Measurements from ENCODE around the gene GATA3. TPM values are rescaled to one million over a fixed set of nuclear protein-coding genes. Genes with fewer than 3 reads are reported as not detected.

Gene GATA3
- total and polyA plus RNA-seq, 2 of the 8 experiments (the other 6 are each of a cell fraction or from before 2014, with no cell fraction given) = 0.02 to 0.43 TPM

DNA sequence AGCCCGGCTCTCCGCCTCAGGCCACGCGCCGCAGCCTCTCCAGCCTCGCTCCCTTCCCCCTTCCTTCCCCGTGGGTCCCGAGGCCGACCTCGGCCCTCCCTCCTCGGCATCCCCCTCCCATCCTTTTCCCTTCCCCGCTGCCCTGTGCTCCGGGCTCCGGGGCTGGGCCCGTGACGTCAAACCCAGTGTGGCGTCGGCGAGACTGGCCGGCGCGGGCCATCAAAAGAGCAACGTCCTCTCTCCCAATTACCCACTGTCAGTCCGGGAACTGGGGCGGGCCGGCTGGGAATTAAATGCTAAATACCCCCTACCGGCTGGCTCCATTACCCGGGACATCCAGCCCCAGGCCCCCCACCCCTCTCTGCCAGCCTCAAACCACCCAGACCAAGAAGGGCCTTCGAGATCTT is 2.6 kb upstream of the GATA3 start (continued):
- TF ChIP-seq BRCA1 (IDR thresholded peaks at IDR 0.05; ENCODE audit: low read depth, low read length) (no peak), EGR1 (IDR thresholded peaks at IDR 0.05; ENCODE audit: borderline replicate concordance, low read depth, low read length) (no peak), NANOG (IDR thresholded peaks at IDR 0.05; ENCODE audit: insufficient read depth, low read depth, low read length, poor library complexity, severe bottlenecking) (no peak), POU5F1 (IDR thresholded peaks at IDR 0.05; ENCODE audit: low read depth, low read length) (no peak), YY1 (IDR thresholded peaks at IDR 0.05; ENCODE audit: low read depth, low read length) (no peak), HDAC2 (IDR thresholded peaks at IDR 0.05; ENCODE audit: borderline replicate concordance in 1 of 2, low read depth in 2 of 2, low read length in 2 of 2) (no peak), RFX5 (IDR thresholded peaks at IDR 0.05; ENCODE audit: borderline replicate concordance, low read depth, low read length) (no peak), RBBP5 (IDR thresholded peaks at IDR 0.05; ENCODE audit: borderline replicate concordance, low read depth, low read length) (no peak)
- TF ChIP-seq, protein P1, sequence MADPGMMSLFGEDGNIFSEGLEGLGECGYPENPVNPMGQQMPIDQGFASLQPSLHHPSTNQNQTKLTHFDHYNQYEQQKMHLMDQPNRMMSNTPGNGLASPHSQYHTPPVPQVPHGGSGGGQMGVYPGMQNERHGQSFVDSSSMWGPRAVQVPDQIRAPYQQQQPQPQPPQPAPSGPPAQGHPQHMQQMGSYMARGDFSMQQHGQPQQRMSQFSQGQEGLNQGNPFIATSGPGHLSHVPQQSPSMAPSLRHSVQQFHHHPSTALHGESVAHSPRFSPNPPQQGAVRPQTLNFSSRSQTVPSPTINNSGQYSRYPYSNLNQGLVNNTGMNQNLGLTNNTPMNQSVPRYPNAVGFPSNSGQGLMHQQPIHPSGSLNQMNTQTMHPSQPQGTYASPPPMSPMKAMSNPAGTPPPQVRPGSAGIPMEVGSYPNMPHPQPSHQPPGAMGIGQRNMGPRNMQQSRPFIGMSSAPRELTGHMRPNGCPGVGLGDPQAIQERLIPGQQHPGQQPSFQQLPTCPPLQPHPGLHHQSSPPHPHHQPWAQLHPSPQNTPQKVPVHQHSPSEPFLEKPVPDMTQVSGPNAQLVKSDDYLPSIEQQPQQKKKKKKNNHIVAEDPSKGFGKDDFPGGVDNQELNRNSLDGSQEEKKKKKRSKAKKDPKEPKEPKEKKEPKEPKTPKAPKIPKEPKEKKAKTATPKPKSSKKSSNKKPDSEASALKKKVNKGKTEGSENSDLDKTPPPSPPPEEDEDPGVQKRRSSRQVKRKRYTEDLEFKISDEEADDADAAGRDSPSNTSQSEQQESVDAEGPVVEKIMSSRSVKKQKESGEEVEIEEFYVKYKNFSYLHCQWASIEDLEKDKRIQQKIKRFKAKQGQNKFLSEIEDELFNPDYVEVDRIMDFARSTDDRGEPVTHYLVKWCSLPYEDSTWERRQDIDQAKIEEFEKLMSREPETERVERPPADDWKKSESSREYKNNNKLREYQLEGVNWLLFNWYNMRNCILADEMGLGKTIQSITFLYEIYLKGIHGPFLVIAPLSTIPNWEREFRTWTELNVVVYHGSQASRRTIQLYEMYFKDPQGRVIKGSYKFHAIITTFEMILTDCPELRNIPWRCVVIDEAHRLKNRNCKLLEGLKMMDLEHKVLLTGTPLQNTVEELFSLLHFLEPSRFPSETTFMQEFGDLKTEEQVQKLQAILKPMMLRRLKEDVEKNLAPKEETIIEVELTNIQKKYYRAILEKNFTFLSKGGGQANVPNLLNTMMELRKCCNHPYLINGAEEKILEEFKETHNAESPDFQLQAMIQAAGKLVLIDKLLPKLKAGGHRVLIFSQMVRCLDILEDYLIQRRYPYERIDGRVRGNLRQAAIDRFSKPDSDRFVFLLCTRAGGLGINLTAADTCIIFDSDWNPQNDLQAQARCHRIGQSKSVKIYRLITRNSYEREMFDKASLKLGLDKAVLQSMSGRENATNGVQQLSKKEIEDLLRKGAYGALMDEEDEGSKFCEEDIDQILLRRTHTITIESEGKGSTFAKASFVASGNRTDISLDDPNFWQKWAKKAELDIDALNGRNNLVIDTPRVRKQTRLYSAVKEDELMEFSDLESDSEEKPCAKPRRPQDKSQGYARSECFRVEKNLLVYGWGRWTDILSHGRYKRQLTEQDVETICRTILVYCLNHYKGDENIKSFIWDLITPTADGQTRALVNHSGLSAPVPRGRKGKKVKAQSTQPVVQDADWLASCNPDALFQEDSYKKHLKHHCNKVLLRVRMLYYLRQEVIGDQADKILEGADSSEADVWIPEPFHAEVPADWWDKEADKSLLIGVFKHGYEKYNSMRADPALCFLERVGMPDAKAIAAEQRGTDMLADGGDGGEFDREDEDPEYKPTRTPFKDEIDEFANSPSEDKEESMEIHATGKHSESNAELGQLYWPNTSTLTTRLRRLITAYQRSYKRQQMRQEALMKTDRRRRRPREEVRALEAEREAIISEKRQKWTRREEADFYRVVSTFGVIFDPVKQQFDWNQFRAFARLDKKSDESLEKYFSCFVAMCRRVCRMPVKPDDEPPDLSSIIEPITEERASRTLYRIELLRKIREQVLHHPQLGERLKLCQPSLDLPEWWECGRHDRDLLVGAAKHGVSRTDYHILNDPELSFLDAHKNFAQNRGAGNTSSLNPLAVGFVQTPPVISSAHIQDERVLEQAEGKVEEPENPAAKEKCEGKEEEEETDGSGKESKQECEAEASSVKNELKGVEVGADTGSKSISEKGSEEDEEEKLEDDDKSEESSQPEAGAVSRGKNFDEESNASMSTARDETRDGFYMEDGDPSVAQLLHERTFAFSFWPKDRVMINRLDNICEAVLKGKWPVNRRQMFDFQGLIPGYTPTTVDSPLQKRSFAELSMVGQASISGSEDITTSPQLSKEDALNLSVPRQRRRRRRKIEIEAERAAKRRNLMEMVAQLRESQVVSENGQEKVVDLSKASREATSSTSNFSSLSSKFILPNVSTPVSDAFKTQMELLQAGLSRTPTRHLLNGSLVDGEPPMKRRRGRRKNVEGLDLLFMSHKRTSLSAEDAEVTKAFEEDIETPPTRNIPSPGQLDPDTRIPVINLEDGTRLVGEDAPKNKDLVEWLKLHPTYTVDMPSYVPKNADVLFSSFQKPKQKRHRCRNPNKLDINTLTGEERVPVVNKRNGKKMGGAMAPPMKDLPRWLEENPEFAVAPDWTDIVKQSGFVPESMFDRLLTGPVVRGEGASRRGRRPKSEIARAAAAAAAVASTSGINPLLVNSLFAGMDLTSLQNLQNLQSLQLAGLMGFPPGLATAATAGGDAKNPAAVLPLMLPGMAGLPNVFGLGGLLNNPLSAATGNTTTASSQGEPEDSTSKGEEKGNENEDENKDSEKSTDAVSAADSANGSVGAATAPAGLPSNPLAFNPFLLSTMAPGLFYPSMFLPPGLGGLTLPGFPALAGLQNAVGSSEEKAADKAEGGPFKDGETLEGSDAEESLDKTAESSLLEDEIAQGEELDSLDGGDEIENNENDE (IDR thresholded peaks at IDR 0.05; ENCODE audit: insufficient replicate concordance, low read length) = no peak
- TF ChIP-seq, protein P2, sequence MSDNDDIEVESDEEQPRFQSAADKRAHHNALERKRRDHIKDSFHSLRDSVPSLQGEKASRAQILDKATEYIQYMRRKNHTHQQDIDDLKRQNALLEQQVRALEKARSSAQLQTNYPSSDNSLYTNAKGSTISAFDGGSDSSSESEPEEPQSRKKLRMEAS (IDR thresholded peaks at IDR 0.05) = peak; percentile 37
- TF ChIP-seq, protein P3, sequence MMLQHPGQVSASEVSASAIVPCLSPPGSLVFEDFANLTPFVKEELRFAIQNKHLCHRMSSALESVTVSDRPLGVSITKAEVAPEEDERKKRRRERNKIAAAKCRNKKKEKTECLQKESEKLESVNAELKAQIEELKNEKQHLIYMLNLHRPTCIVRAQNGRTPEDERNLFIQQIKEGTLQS (IDR thresholded peaks at IDR 0.05; ENCODE audit: insufficient read depth, low read depth, low read length) = no peak

Data from H1 (cell line).